DND-41 (cell line): ENCODE results near the gene THSD7B.

ENCODE experiments used
- ATAC-seq: fragments of 200-7000 bp; cut with Tn5 transposase; 3 replicates; pipeline ENCODE4 v1.9.1; 2021; ENCODE audit warnings: low read depth; ENCODE audit not compliant: insufficient read depth
- DNase-seq: peaks from one replicate; pipeline ENCODE4 v3.0.0-alpha.2; 2020
- H2AFZ ChIP-seq: 2 replicates; pipeline ENCODE4 v1.6.0; 2012; ENCODE audit warnings: low read depth, low read length
- H3K27ac ChIP-seq: 2 replicates; pipeline ENCODE4 v1.5.1; 2012; ENCODE audit warnings: low read length, inconsistent platforms
- H3K27me3 ChIP-seq: fragments of 200-600 bp; sonication (generic); 2 replicates; pipeline ENCODE4 v1.6.0; 2012; ENCODE audit warnings: low read length, mild to moderate bottlenecking, inconsistent platforms; ENCODE audit not compliant: insufficient read depth, poor library complexity
- H3K36me3 ChIP-seq: 2 replicates; pipeline ENCODE4 v1.5.1; 2012; ENCODE audit warnings: low read length, inconsistent platforms; ENCODE audit not compliant: insufficient read depth
- H3K4me1 ChIP-seq: 2 replicates; pipeline ENCODE4 v1.5.1; 2012; ENCODE audit warnings: mild to moderate bottlenecking, low read length; ENCODE audit not compliant: insufficient read depth
- H3K4me2 ChIP-seq: 2 replicates; pipeline ENCODE4 v1.6.0; 2012; ENCODE audit warnings: mild to moderate bottlenecking, moderate library complexity, low read length, inconsistent platforms; ENCODE audit not compliant: insufficient read depth
- H3K4me3 ChIP-seq, 2 experiments: fragments of 200-600 bp in 1 of 2; shearing (Covaris generic) in 1 of 2; 2 replicates each; pipeline ENCODE4 v1.5.1; 2012 to 2016; ENCODE audit warnings: inconsistent platforms in 2 of 2, low read length in 2 of 2, mild to moderate bottlenecking in 2 of 2, low read depth in 1 of 2, moderate library complexity in 1 of 2
- H3K79me2 ChIP-seq: 2 replicates; pipeline ENCODE4 v1.6.0; 2012; ENCODE audit warnings: low read length, inconsistent platforms; ENCODE audit not compliant: insufficient read depth
- H3K9ac ChIP-seq: 2 replicates; pipeline ENCODE4 v1.6.0; 2012; ENCODE audit warnings: low read depth, mild to moderate bottlenecking, inconsistent platforms, low read length, moderate library complexity
- H3K9me3 ChIP-seq: 2 replicates; pipeline ENCODE4 v1.5.1; 2012; ENCODE audit warnings: low read length, moderate library complexity, mild to moderate bottlenecking, inconsistent platforms; ENCODE audit not compliant: insufficient read depth, severe bottlenecking
- H4K20me1 ChIP-seq: 2 replicates; pipeline ENCODE4 v1.6.0; 2012; ENCODE audit warnings: low read length; ENCODE audit not compliant: insufficient read depth
- EZH2 ChIP-seq: IDR thresholded peaks from 3 replicates; pipeline ENCODE4 v1.6.1; 2012; ENCODE audit warnings: borderline replicate concordance, low read depth, mild to moderate bottlenecking, moderate library complexity, low read length, inconsistent platforms; ENCODE audit not compliant: severe bottlenecking
- TF ChIP-seq, protein P1 (sequence below): IDR thresholded peaks from 2 replicates; pipeline ENCODE4 v1.5.1; 2012; ENCODE audit warnings: borderline replicate concordance, low read length, moderate library complexity, mild to moderate bottlenecking; ENCODE audit not compliant: poor library complexity, severe bottlenecking; ENCODE audit errors: extremely low read depth

THSD7B gene

DNA sequence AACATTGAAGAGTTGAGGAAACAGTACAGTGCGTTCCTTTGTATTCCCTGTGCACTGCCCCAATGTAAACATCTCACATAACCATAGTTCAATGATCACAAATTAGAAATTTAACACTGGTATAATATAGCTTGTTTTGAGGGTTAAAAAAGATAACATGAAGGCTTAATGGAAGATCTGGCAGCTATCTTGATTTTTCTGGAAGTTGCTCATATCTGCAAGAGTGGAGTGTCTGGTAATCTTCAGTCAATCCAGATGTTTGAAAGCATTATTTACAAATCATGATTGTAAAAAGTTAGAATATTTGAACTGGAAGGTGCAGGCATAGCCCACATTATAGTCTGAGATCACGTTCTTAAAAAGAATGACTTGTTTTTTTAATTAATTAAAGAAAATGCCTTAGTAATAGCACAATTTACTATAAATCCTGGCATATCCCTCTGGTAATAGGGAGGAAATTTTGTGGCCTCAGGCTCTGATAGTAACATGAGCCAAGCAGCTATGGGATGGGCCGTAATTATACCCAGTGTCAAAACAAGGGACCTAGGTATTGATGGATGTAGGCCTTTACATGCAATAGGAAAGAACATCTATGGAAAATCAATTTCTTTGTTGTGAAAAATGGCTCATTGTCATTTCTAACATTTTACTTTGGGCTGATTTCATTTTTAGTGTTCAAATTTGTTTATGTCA lies 418.0 kb downstream of the THSD7B start:
- H4K20me1 ChIP-seq = no peaks in the 10 kb centered on the region
- no peak overlapping the region for H3K27ac ChIP-seq
- H2AFZ ChIP-seq = no peak overlapping the region
- no peaks in the 10 kb centered on the region for H3K79me2 ChIP-seq
- H3K9me3 ChIP-seq = no peaks in the 10 kb centered on the region
- H3K4me3 ChIP-seq = no peak overlapping the region
- ATAC-seq (no peak), DNase-seq (no peak)
- H3K4me1 ChIP-seq = no peaks in the 10 kb centered on the region
- no peak for TF ChIP-seq EZH2
- TF ChIP-seq, protein P1, sequence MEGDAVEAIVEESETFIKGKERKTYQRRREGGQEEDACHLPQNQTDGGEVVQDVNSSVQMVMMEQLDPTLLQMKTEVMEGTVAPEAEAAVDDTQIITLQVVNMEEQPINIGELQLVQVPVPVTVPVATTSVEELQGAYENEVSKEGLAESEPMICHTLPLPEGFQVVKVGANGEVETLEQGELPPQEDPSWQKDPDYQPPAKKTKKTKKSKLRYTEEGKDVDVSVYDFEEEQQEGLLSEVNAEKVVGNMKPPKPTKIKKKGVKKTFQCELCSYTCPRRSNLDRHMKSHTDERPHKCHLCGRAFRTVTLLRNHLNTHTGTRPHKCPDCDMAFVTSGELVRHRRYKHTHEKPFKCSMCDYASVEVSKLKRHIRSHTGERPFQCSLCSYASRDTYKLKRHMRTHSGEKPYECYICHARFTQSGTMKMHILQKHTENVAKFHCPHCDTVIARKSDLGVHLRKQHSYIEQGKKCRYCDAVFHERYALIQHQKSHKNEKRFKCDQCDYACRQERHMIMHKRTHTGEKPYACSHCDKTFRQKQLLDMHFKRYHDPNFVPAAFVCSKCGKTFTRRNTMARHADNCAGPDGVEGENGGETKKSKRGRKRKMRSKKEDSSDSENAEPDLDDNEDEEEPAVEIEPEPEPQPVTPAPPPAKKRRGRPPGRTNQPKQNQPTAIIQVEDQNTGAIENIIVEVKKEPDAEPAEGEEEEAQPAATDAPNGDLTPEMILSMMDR = no peak
- no peaks in the 10 kb centered on the region for H3K36me3 ChIP-seq
- H3K4me2 ChIP-seq = no peak overlapping the region
- no peak overlapping the region for H3K9ac ChIP-seq
- H3K27me3 ChIP-seq = no peaks in the 10 kb centered on the region

DNA sequence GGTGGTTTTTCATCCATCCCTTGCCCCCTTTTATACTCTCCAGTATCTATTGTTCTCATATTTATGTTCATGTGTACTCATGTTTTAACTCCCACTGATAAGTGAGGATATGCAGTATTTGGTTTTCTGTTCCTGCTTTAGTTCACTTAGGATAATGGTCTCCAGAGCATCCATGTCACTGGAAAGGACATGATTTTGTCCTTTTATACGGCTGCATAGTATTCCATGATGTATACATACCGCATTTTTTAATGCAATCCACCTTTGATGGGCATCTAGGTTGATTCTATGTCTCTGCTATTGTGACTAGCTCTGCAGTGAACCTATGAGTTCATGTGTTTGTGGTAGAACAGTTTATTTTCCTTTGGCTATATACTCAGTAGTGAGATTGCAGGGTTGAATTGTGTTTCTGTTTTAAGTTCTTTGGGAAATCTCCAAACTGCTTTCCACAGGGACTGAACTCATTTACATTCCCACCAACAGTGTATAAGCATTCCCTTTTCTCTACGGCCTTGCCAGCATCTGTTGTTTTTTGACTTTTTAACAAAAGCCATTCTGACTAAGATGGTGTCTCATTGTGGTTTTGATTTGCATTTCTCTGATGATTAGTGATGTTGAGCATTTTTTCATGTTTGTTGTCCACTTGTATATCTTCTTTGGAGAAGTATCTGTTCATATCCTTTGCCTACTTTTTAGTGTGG lies 420.2 kb downstream of the THSD7B start:
- Histone ChIP-seq H2AFZ (no peak overlapping the region), H3K4me3 (no peak overlapping the region), H3K27me3 (peaks cover 2% of the 10 kb centered on the region), H3K4me1 (no peaks in the 10 kb centered on the region), H4K20me1 (no peaks in the 10 kb centered on the region), H3K36me3 (no peaks in the 10 kb centered on the region), H3K79me2 (no peaks in the 10 kb centered on the region), H3K27ac (no peak overlapping the region), H3K9me3 (no peaks in the 10 kb centered on the region), H3K9ac (no peak overlapping the region), H3K4me2 (no peak overlapping the region)
- no peak for ATAC-seq
- TF ChIP-seq, protein P1 = no peak
- no peak for TF ChIP-seq EZH2
- DNase-seq = no peak

DNA sequence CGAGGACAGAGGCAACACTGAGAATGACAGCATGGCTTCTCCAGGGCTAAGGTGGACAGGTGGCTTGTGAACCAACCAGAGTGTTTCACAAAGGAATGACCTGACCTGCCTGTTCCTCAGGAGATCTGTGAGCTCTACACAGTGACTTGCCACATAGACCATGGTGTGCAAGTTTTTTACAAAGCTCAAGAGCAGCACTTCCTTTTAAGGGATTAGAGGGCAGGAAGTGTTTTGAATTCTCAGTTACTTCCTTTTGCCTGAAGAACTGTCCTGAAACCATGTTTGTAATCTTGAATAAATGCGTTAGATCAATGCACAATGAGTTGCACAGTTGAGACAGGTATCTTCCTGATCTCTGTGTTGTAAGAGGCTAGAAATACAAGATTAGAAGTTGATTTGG lies 421.9 kb downstream of the THSD7B start:
- DNase-seq (no peak), ATAC-seq (no peak)
- H4K20me1 ChIP-seq = no peaks in the 10 kb centered on the region
- H3K9me3 ChIP-seq = no peaks in the 10 kb centered on the region
- no peaks in the 10 kb centered on the region for H3K36me3 ChIP-seq
- no peak overlapping the region for H3K9ac ChIP-seq
- no peak overlapping the region for H3K4me3 ChIP-seq
- H3K79me2 ChIP-seq = no peaks in the 10 kb centered on the region
- no peak overlapping the region for H2AFZ ChIP-seq
- peaks cover 2% of the 10 kb centered on the region for H3K27me3 ChIP-seq
- no peak overlapping the region for H3K4me2 ChIP-seq
- no peaks in the 10 kb centered on the region for H3K4me1 ChIP-seq
- H3K27ac ChIP-seq = no peak overlapping the region
- no peak for TF ChIP-seq EZH2
- TF ChIP-seq, protein P1 = no peak
